OCI-LY7 (cell line): ENCODE data around the gene P2RY14. TPM values are rescaled to one million over a fixed set of nuclear protein-coding genes. Genes with fewer than 3 reads are reported as not detected.

Experiments used
- BruUV-seq: library from RNA; stranded (reverse); fragments of 400-500 nt; replicated peaks from 2 replicates; lab custom pipeline; 2021; lab: Mats Ljungman, UMichigan
- CTCF ChIA-PET: fragments of 300-600 bp; sonication (Branson Sonifier 250); formaldehyde crosslinking; loops from one replicate; lab custom pipeline; 2022; ENCODE audit warnings: antibody characterized with exemption; ENCODE audit not compliant: unreplicated experiment; lab: Charles Lee
- POLR2A ChIA-PET: fragments of 300-600 bp; sonication (Branson Sonifier 250); formaldehyde crosslinking; loops from one replicate; lab custom pipeline; 2022; ENCODE audit warnings: antibody characterized with exemption; lab: Charles Lee
- DNase-seq: peaks from one replicate; pipeline ENCODE4 v3.0.0-alpha.2; 2015; ENCODE audit warnings: low spot score
- H2AFZ ChIP-seq: fragments of 200-600 bp; sonication (generic), shearing (Covaris generic); 2 replicates; pipeline ENCODE4 v1.6.1; 2014; ENCODE audit warnings: mild to moderate bottlenecking, antibody characterized with exemption, low read length, moderate library complexity
- H3K27ac ChIP-seq: fragments of 200-600 bp; sonication (generic); 2 replicates; pipeline ENCODE4 v1.5.1; 2014; ENCODE audit warnings: mixed run types, low read depth, mild to moderate bottlenecking, moderate library complexity, low read length, inconsistent platforms; ENCODE audit not compliant: poor library complexity, severe bottlenecking
- H3K36me3 ChIP-seq: fragments of 200-600 bp; sonication (generic); 2 replicates; pipeline ENCODE4 v1.6.1; 2014; ENCODE audit warnings: mild to moderate bottlenecking, antibody characterized with exemption, low read length, moderate library complexity, mixed read lengths; ENCODE audit not compliant: insufficient read depth
- H3K4me1 ChIP-seq: fragments of 200-600 bp; sonication (generic); 2 replicates; pipeline ENCODE4 v1.5.1; 2014; ENCODE audit warnings: mild to moderate bottlenecking, low read length; ENCODE audit not compliant: insufficient read depth, poor library complexity, severe bottlenecking
- H3K4me2 ChIP-seq: fragments of 200-600 bp; sonication (generic); 2 replicates; pipeline ENCODE4 v1.6.1; 2014; ENCODE audit warnings: mild to moderate bottlenecking, low read length
- H3K4me3 ChIP-seq: fragments of 200-600 bp; sonication (generic); 2 replicates; pipeline ENCODE4 v1.5.1; 2014; ENCODE audit warnings: mild to moderate bottlenecking, low read depth, low read length; ENCODE audit not compliant: poor library complexity, severe bottlenecking
- H3K79me2 ChIP-seq: fragments of 200-600 bp; sonication (generic); 2 replicates; pipeline ENCODE4 v1.6.1; 2016; ENCODE audit warnings: low read depth, mild to moderate bottlenecking, low read length, moderate library complexity, mixed read lengths; ENCODE audit not compliant: insufficient read depth
- H3K9me2 ChIP-seq: fragments of 200-600 bp; sonication (generic); 2 replicates; pipeline ENCODE4 v1.6.1; 2016; ENCODE audit warnings: mild to moderate bottlenecking, low read length, mixed read lengths; ENCODE audit not compliant: insufficient read depth
- H3K9me3 ChIP-seq: fragments of 200-600 bp; sonication (generic); 2 replicates; pipeline ENCODE4 v1.6.1; 2014; ENCODE audit warnings: mild to moderate bottlenecking, mixed run types, low read length, mixed read lengths
- H4K20me1 ChIP-seq: fragments of 200-600 bp; sonication (generic); 2 replicates; pipeline ENCODE4 v1.6.1; 2014; ENCODE audit warnings: mild to moderate bottlenecking, antibody characterized with exemption, low read length, moderate library complexity, mixed read lengths; ENCODE audit not compliant: insufficient read depth
- EZH2phosphoT487 ChIP-seq: fragments of 200-600 bp; sonication (generic); IDR thresholded peaks from 2 replicates; pipeline ENCODE4 v1.6.1; 2018; ENCODE audit warnings: low read depth, borderline replicate concordance, mild to moderate bottlenecking, mixed run types, antibody characterized with exemption, low read length, moderate library complexity, mixed read lengths
- intact Hi-C: fragments of 100-400 bp; cut with micrococcal nuclease; formaldehyde crosslinking; loops from one replicate; pipeline ENCODE4 v1.10.0; 2022; ENCODE audit not compliant: unreplicated experiment
- total RNA-seq, 2 experiments: library from RNA; depleted of rRNA in 1 of 2; stranded (reverse); fragments of >200 nt in 1 of 2; shearing (Covaris generic) in 1 of 2; gene quantifications; 2 replicates each; pipeline ENCODE4 v1.2.3, GENCODE V29; 2014 to 2022
- TF ChIP-seq, protein P1 (sequence below): fragments of 200-600 bp; sonication (generic); conservative IDR thresholded peaks from 2 replicates; pipeline ENCODE4 v1.5.1; 2014; ENCODE audit warnings: mild to moderate bottlenecking, antibody characterized with exemption, low read length, moderate library complexity, mixed read lengths

The P2RY14 gene
- total RNA-seq, 2 experiments from 2014 or later: not detected

DNA sequence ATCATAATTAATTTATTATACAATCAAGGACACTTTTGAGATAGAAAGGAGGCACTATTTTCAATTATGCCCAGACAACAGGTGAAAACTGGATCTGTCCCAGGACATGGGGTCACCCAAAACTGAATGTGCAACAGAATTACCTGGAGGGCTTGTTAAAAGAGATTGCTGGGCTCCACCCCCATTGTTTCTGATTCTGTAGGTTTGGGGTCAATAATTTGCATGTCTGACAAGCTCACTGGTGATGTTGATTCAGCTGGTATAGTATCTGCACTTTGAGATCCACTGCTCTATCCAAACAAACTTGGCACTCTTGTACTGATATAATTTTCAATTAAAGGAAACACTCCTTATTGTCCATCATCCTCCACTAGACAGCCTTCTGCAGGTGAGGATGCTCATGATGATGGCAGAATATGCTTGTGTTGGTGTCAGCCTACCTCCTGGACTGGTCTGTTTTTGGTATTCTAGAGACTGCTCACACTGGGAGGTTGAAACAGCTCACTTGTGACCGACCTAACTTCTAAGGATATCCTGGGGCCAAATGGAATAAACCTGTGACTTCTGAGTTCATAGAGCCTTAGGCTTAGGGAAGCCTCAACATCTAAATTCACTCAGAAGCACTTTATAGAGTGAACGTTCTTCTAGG lies 2.2 kb downstream of the P2RY14 start:
- Histone ChIP-seq H3K27ac (no peak overlapping the region), H3K9me3 (no peaks in the 10 kb centered on the region), H2AFZ (no peak overlapping the region), H3K4me3 (no peak overlapping the region), H3K4me2 (peak overlapping the region; percentile 12; the same call in 1 of the 2 replicates), H3K36me3 (no peaks in the 10 kb centered on the region; the same call in 1 of the 2 replicates), H3K9me2 (no peaks in the 10 kb centered on the region), H3K79me2 (no peaks in the 10 kb centered on the region), H3K4me1 (peaks cover 42% of the 10 kb centered on the region), H4K20me1 (no peaks in the 10 kb centered on the region)
- CTCF ChIA-PET: no interaction called here
- POLR2A ChIA-PET: interaction anchor here (0.7 to 2.3 kb wide), 4 partner anchors 9 to 923 kb away, joined by 3 to 10 read pairs (median 4); no protein-coding TSS in a partner anchor
- intact Hi-C loops: loop anchor here (5.0 kb wide), 1 partner anchor 189 kb away; the partner anchor contains the start of gene MED12L
- peak; percentile 4 for DNase-seq
- BruUV-seq: no TSS peak
- no peak for TF ChIP-seq EZH2phosphoT487
- TF ChIP-seq, protein P1, sequence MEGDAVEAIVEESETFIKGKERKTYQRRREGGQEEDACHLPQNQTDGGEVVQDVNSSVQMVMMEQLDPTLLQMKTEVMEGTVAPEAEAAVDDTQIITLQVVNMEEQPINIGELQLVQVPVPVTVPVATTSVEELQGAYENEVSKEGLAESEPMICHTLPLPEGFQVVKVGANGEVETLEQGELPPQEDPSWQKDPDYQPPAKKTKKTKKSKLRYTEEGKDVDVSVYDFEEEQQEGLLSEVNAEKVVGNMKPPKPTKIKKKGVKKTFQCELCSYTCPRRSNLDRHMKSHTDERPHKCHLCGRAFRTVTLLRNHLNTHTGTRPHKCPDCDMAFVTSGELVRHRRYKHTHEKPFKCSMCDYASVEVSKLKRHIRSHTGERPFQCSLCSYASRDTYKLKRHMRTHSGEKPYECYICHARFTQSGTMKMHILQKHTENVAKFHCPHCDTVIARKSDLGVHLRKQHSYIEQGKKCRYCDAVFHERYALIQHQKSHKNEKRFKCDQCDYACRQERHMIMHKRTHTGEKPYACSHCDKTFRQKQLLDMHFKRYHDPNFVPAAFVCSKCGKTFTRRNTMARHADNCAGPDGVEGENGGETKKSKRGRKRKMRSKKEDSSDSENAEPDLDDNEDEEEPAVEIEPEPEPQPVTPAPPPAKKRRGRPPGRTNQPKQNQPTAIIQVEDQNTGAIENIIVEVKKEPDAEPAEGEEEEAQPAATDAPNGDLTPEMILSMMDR: no peak

DNA sequence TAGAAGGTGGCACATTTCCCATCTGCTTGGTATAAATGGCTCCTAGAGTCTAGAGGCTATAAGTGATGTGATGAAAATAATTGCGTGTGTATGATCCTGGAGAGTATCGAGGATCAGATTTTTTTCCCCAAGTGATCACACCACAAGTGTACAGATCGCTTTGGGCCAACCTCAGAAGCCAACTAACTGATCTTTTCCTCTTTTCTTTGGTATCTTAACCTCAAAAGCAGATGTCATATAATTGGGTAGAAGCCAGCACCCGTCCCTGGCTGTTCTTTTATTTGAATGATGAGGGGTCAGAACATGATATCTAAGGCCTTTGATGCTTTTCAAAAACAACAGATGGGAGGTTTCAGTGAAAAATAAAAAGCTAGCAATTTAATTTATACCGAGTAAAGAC lies 3.3 kb downstream of the P2RY14 start:
- peaks cover 42% of the 10 kb centered on the region for H3K4me1 ChIP-seq
- DNase-seq: no peak
- H3K36me3 ChIP-seq: no peaks in the 10 kb centered on the region; the same call in 1 of the 2 replicates
- TF ChIP-seq EZH2phosphoT487: no peak
- TF ChIP-seq, protein P1: no peak
- no TSS peak for BruUV-seq
- intact Hi-C loops: loop anchor here (2.0 to 5.0 kb wide), 2 partner anchors 48 to 188 kb away; partner anchors contain the start of gene MED12L
- no peak overlapping the region for H3K4me2 ChIP-seq
- ChIA-PET CTCF (no interaction called here), POLR2A (interaction anchor here (0.7 to 2.3 kb wide), 4 partner anchors 8 to 120 kb away, joined by 3 to 10 read pairs (median 4); no protein-coding TSS in a partner anchor)
- H3K4me3 ChIP-seq: no peak overlapping the region
- H4K20me1 ChIP-seq: no peaks in the 10 kb centered on the region
- H3K9me3 ChIP-seq: no peaks in the 10 kb centered on the region
- H3K27ac ChIP-seq: no peak overlapping the region
- no peak overlapping the region for H2AFZ ChIP-seq
- no peaks in the 10 kb centered on the region for H3K79me2 ChIP-seq
- no peaks in the 10 kb centered on the region for H3K9me2 ChIP-seq

DNA sequence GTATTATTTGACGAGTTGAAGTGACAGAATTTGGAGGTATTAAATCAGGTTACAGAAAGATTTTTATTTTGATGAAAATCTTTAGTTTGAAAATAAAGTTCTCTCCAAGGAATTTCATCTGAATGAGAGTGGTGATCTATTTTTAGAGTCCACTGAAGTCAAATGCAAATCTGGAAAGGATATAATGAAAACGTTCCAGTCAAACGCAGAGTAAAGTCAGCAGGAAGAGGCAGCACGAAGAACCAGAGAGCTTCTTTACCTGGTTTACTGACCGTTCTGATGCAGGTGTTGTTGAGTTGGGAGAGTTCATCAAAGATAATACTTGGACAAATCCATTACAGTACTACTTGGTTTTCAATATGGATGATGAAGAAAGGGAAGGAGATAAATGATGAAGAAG lies 8.7 kb downstream of the P2RY14 start:
- Histone ChIP-seq H3K79me2 (no peaks in the 10 kb centered on the region), H3K9me2 (no peaks in the 10 kb centered on the region), H3K9me3 (no peaks in the 10 kb centered on the region), H3K27ac (no peak overlapping the region), H3K4me2 (no peak overlapping the region), H2AFZ (no peak overlapping the region), H4K20me1 (peaks cover 5% of the 10 kb centered on the region; the same call in 1 of the 2 replicates), H3K36me3 (no peaks in the 10 kb centered on the region), H3K4me3 (no peak overlapping the region), H3K4me1 (peaks cover 31% of the 10 kb centered on the region)
- intact Hi-C loops: no loop called here
- no peak for DNase-seq
- POLR2A ChIA-PET: interaction anchor here (0.7 kb wide), 1 partner anchor 460 kb away, joined by 3 read pairs; no protein-coding TSS in a partner anchor
- TF ChIP-seq, protein P1: no peak
- CTCF ChIA-PET: no interaction called here
- no TSS peak for BruUV-seq
